Liver (tissue), 9 donors: ENCODE results near the gene KPNB1. TPM values are rescaled to one million over a fixed set of nuclear protein-coding genes. Genes with fewer than 3 reads are reported as not detected.

Experiments
- DNase-seq: peaks from one replicate; pipeline ENCODE4 v3.0.0-alpha.2; 2017; ENCODE audit warnings: low spot score
- H3K27ac ChIP-seq, 2 donors: one replicate each; pipeline ENCODE4 v1.7.0; 2013; ENCODE audit warnings: inconsistent platforms in 2 of 2, low read length in 2 of 2, control low read depth in 1 of 2, low read depth in 1 of 2, mild to moderate bottlenecking in 1 of 2
- H3K27me3 ChIP-seq, 4 donors: one replicate each; pipeline versions ENCODE4 v1.6.1 to v1.7.0; 2013; ENCODE audit warnings: low read length in 3 of 4, inconsistent platforms in 1 of 4, mild to moderate bottlenecking in 1 of 4, moderate library complexity in 1 of 4; ENCODE audit not compliant: control insufficient read depth in 4 of 4, insufficient read depth in 4 of 4
- H3K36me3 ChIP-seq, 4 donors: one replicate each; pipeline versions ENCODE4 v1.6.1 to v1.7.0; 2013; ENCODE audit warnings: low read length in 3 of 4, mild to moderate bottlenecking in 3 of 4, low read depth in 1 of 4, moderate library complexity in 1 of 4; ENCODE audit not compliant: control insufficient read depth in 4 of 4, insufficient read depth in 3 of 4
- H3K4me1 ChIP-seq, 4 donors: one replicate each; pipeline versions ENCODE4 v1.6.1 to v1.7.0; 2013; ENCODE audit warnings: low read length in 3 of 4, mild to moderate bottlenecking in 3 of 4, moderate library complexity in 1 of 4; ENCODE audit not compliant: control insufficient read depth in 4 of 4, insufficient read depth in 4 of 4
- H3K4me3 ChIP-seq, 3 donors: one replicate each; pipeline versions ENCODE4 v1.6.1 to v1.7.0; 2013; ENCODE audit warnings: low read length in 3 of 3, control low read depth in 1 of 3, low read depth in 1 of 3, mild to moderate bottlenecking in 1 of 3
- H3K9ac ChIP-seq, 2 donors: one replicate each; pipeline ENCODE4 v1.7.0; 2013; ENCODE audit warnings: low read length in 2 of 2, mild to moderate bottlenecking in 2 of 2, moderate library complexity in 2 of 2, control low read depth in 1 of 2, low read depth in 1 of 2
- H3K9me3 ChIP-seq, 4 donors: one replicate each; pipeline versions ENCODE4 v1.6.1 to v1.7.0; 2013; ENCODE audit warnings: low read length in 3 of 4; ENCODE audit not compliant: control insufficient read depth in 4 of 4
- ATF3 ChIP-seq: IDR thresholded peaks from 2 replicates; pipeline ENCODE4 v1.6.1; 2016; ENCODE audit warnings: antibody characterized with exemption
- CTCF ChIP-seq: fragments of 150-350 bp; IDR thresholded peaks from 2 replicates; pipeline ENCODE4 v1.5.1; 2017; ENCODE audit warnings: improper control_type of control experiment, low read depth, low read length; ENCODE audit not compliant: missing input control
- EGR1 ChIP-seq, 2 donors: IDR thresholded peaks; 2 replicates each; pipeline ENCODE4 v1.6.1; 2016 to 2018; ENCODE audit warnings: antibody characterized with exemption in 2 of 2, low read depth in 2 of 2
- FOXA1 ChIP-seq: IDR thresholded peaks from 2 replicates; pipeline ENCODE4 v1.6.1; 2016; ENCODE audit warnings: antibody characterized with exemption
- FOXA2 ChIP-seq: IDR thresholded peaks from 2 replicates; pipeline ENCODE4 v1.6.1; 2016; ENCODE audit warnings: antibody characterized with exemption
- GABPA ChIP-seq, 2 donors: IDR thresholded peaks in 1 of 2; conservative IDR thresholded peaks in 1 of 2; 2 replicates each; pipeline ENCODE4 v1.6.1; 2016; ENCODE audit warnings: antibody characterized with exemption in 2 of 2, mild to moderate bottlenecking in 1 of 2, moderate library complexity in 1 of 2
- HNF4A ChIP-seq, 2 donors: conservative IDR thresholded peaks; 2 replicates each; pipeline ENCODE4 v1.6.1; 2016; ENCODE audit warnings: antibody characterized with exemption in 2 of 2, mild to moderate bottlenecking in 2 of 2
- HNF4G ChIP-seq: IDR thresholded peaks from 2 replicates; pipeline ENCODE4 v1.6.1; 2016; ENCODE audit warnings: antibody characterized with exemption
- RAD21 ChIP-seq, 2 donors: IDR thresholded peaks; 2 replicates each; pipeline ENCODE4 v1.6.1; 2016; ENCODE audit warnings: antibody characterized with exemption in 2 of 2, mild to moderate bottlenecking in 2 of 2
- REST ChIP-seq: IDR thresholded peaks from 2 replicates; pipeline ENCODE4 v1.6.1; 2016; ENCODE audit warnings: antibody characterized with exemption, mild to moderate bottlenecking
- RXRA ChIP-seq, 2 donors: IDR thresholded peaks; 2 replicates each; pipeline ENCODE4 v1.6.1; 2017 to 2018; ENCODE audit warnings: antibody characterized with exemption in 2 of 2, mild to moderate bottlenecking in 1 of 2
- SP1 ChIP-seq: IDR thresholded peaks from 2 replicates; pipeline ENCODE4 v1.6.1; 2018; ENCODE audit warnings: antibody characterized with exemption, mild to moderate bottlenecking
- TAF1 ChIP-seq: conservative IDR thresholded peaks from 2 replicates; pipeline ENCODE4 v1.6.1; 2016; ENCODE audit warnings: antibody characterized with exemption, mild to moderate bottlenecking
- YY1 ChIP-seq: IDR thresholded peaks from 2 replicates; pipeline ENCODE4 v1.6.1; 2016; ENCODE audit warnings: antibody characterized with exemption, mild to moderate bottlenecking
- ZBTB33 ChIP-seq: IDR thresholded peaks from 2 replicates; pipeline ENCODE4 v1.6.1; 2016; ENCODE audit warnings: antibody characterized with exemption
- WGBS: extraction: QIAGEN DNeasy Blood & Tissue Kit; methylation state at CpG from one replicate; pipeline ENCODE4 v1.1.7; 2013; 5-methylcytosine and 5-hydroxymethylcytosine counted together
- polyA plus RNA-seq, 2 donors: library from polyadenylated mRNA; stranded (reverse) in 1 of 2; unstranded in 1 of 2; fragments of 200-250 nt in 1 of 2; fragments of >200 nt in 1 of 2; fragmentation: Nextera tagmentation in 1 of 2; extraction: Ambion mirVana in 1 of 2; gene quantifications; one replicate each; pipeline versions ENCODE4 v1.2.1 to v1.2.3, GENCODE V29; 2013 to 2015
- total RNA-seq, 2 donors: library from RNA; depleted of rRNA; stranded (reverse); fragments of >200 nt; gene quantifications; one replicate each; pipeline ENCODE4 v1.2.3, GENCODE V29; 2014
- donor health status: healthy.
- donor health status: healthy.
- donor health status: healthy.
- donor health status: healthy.
- donor health status: healthy.

The KPNB1 gene
- total and polyA plus RNA-seq, 4 donors = 27.6 to 114 (median 75.0) TPM

- WGBS = 94% methylated on average over 3 of the region's 3 CpGs
- H3K4me3 ChIP-seq = no peak overlapping the region
Observed at GRCh38 chr17:47640076-47640475, 9.6 kb upstream of the KPNB1 start.

More at GRCh38 chr17:47640076-47640475, 9.6 kb upstream of the KPNB1 start:
- Histone ChIP-seq H3K36me3 (peaks cover 0 to under 1% (median 0%) of the 10 kb centered on the region in 4 donors), H3K4me1 (no peaks in the 10 kb centered on the region), H3K9ac (no peak overlapping the region), H3K27me3 (no peaks in the 10 kb centered on the region), H3K9me3 (no peaks in the 10 kb centered on the region), H3K27ac (no peak overlapping the region)
- no peak for DNase-seq
- TF ChIP-seq GABPA (IDR thresholded peaks at IDR 0.05 in 1 of 2, conservative IDR thresholded peaks at IDR 0.05 in 1 of 2) (no peak), HNF4G (no peak), HNF4A (conservative IDR thresholded peaks at IDR 0.05) (no peak), CTCF (no peak), RAD21 (IDR thresholded peaks at IDR 0.05) (no peak), FOXA2 (no peak), ZBTB33 (no peak), SP1 (no peak), EGR1 (IDR thresholded peaks at IDR 0.05; ENCODE audit: low read depth in 2 of 2) (no peak), TAF1 (no peak), REST (no peak), ATF3 (no peak), YY1 (no peak), FOXA1 (no peak), RXRA (IDR thresholded peaks at IDR 0.05) (no peak)
